Activated T-helper 1 cell treated with anti-CD3 and anti-CD28 coated beads, Interleukin-2, amount 50 U/mL, for 16 hours (primary cell): ENCODE measurements around the gene EPHA10.
A peak's percentile ranks its signal among the peaks of the same experiment; 100 is the strongest.
"Not testable (repeated sequence)": the region's sequence is repeated elsewhere in the genome, so short reads cannot be mapped to it uniquely, and the experiment has no call there.

ENCODE experiments used
- DNase-seq, 2 donors: peaks; one replicate each; pipeline ENCODE4 v3.0.0-alpha.2; 2020; ENCODE audit warnings: low read depth in 1 of 2, low spot score in 1 of 2

EPHA10 gene

GRCh38 chr1:37717631-37718030, 47.3 kb downstream of the EPHA10 start:
- no peak for DNase-seq

- DNase-seq, result no peak
These were observed 48.6 kb downstream of the EPHA10 start for GRCh38 chr1:37716321-37716720.

GRCh38 chr1:37714689-37715088, 50.2 kb downstream of the EPHA10 start:
- no peak for DNase-seq

- no peak for DNase-seq
These were observed 50.7 kb downstream of the EPHA10 start for GRCh38 chr1:37714226-37714625.

- DNase-seq, result no peak
These were observed 56.4 kb downstream of the EPHA10 start for GRCh38 chr1:37708471-37708870.

GRCh38 chr1:37705399-37705798, 59.5 kb downstream of the EPHA10 start:
- no peak for DNase-seq

GRCh38 chr1:37704966-37705365, 60.0 kb downstream of the EPHA10 start:
- no peak for DNase-seq

- no peak for DNase-seq
These were observed 61.9 kb downstream of the EPHA10 start for GRCh38 chr1:37703061-37703460.

- no peak for DNase-seq
These were observed 63.9 kb downstream of the EPHA10 start for GRCh38 chr1:37701051-37701450.

GRCh38 chr1:37699147-37699546, 65.8 kb downstream of the EPHA10 start:
- no peak for DNase-seq

- no peak for DNase-seq
These were observed 67.2 kb downstream of the EPHA10 start for GRCh38 chr1:37697737-37698136.

GRCh38 chr1:37697090-37697489, 67.8 kb downstream of the EPHA10 start:
- no peak for DNase-seq

- no peak for DNase-seq
These were observed 72.1 kb downstream of the EPHA10 start for GRCh38 chr1:37692834-37693175.

GRCh38 chr1:37692078-37692833, 72.7 kb downstream of the EPHA10 start, which contains the start of gene CDCA8:
Gene CDCA8, plus strand, starts transcription at chr1:37692516. Its CDS starts 175 bp downstream, at chr1:37692691.
- DNase-seq, result peak; percentile 97 to 98

- DNase-seq, result no peak
These were observed 73.3 kb downstream of the EPHA10 start for GRCh38 chr1:37691497-37692077.

GRCh38 chr1:37688926-37689325, 76.0 kb downstream of the EPHA10 start:
- no peak for DNase-seq

GRCh38 chr1:37687764-37688163, 77.2 kb downstream of the EPHA10 start:
- DNase-seq, result not testable (repeated sequence)

GRCh38 chr1:37685722-37686121, 79.2 kb downstream of the EPHA10 start:
- DNase-seq, result no peak

- DNase-seq, result not testable (repeated sequence)
These were observed 80.7 kb downstream of the EPHA10 start for GRCh38 chr1:37684182-37684581.

GRCh38 chr1:37682334-37682987, 82.5 kb downstream of the EPHA10 start:
- peak; percentile 54 to 58 for DNase-seq

- no peak for DNase-seq
These were observed 84.0 kb downstream of the EPHA10 start for GRCh38 chr1:37680933-37681332.

- DNase-seq, result no peak
These were observed 87.1 kb downstream of the EPHA10 start for GRCh38 chr1:37677808-37678207.

GRCh38 chr1:37677143-37677439, 87.8 kb downstream of the EPHA10 start:
- DNase-seq, result no peak
